Measurements from ENCODE around the gene IDH2.

IDH2 gene

DNA sequence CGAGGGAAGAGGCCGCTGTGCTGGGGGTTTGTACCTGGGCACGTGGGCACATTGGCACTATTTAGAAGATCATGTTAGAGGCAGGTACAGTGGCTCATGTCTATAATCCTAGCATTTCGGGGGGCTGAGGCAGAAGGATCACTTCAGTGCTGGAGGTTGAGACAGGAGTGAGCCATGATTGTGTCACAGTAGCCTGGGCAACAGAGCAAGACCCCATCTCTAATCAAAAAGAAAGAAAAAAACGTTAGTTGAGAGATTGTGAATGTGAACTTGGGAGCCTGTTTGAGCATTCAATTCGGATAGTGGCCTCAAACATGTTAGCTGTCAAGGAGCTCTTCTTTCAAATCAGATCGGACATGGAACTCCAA, 36.6 kb downstream of the IDH2 start:
- H3K9me3 ChIP-seq (ENCODE audit: control insufficient read depth, low read length) = no peaks in the 10 kb centered on the region
- no peaks in the 10 kb centered on the region for H3K36me3 ChIP-seq (ENCODE audit: control insufficient read depth, insufficient read depth, low read length)
- no peak overlapping the region for H3K4me3 ChIP-seq (ENCODE audit: low read length)
- H3K4me1 ChIP-seq (ENCODE audit: control insufficient read depth, insufficient read depth, low read length) = peaks cover 26% of the 10 kb centered on the region
- no peaks in the 10 kb centered on the region for H3K27me3 ChIP-seq (ENCODE audit: control insufficient read depth, insufficient read depth, low read length)
- no peak overlapping the region for H3K9ac ChIP-seq (ENCODE audit: low read length)

DNA sequence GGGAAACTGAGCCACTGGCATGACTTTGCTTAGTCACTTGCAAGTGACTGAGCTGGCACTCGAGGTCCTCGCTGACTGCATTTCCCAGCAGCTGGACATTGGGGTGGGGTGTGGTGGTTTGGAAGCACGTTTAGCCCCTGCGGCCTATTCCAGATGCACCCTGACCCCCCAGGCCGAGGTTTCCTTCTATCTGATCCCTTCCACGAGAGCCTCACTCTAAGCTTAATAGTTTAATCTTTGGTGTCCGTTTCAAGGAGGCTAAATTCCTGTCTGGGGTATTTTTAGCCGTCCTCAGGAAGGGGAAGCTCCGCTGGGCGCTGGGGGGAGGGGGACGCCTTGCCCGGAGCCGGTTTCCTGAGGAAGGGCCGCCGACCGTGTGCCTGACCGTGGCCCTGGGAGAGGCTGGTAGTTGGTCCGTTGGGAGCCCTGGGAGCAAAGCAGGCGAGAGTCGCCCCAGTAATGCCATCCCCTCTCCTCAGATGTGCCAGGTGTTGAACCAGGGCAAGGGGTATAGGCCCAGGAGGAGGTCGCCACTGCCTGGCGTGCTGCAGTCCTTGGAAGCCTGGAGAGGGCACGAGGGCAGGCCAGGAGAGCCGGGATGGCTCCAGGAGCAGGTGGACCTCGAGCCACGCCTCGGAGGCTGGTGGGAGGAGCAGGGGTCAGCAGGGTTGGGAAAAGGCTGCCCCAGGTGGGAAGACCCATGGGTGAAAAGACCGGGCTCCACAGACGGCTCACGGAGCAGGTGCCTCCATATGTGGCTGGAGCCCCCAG, 37.2 kb downstream of the IDH2 start:
- peaks cover 26% of the 10 kb centered on the region for H3K4me1 ChIP-seq (ENCODE audit: control insufficient read depth, insufficient read depth, low read length)
- H3K27me3 ChIP-seq (ENCODE audit: control insufficient read depth, insufficient read depth, low read length) = no peaks in the 10 kb centered on the region
- H3K9me3 ChIP-seq (ENCODE audit: control insufficient read depth, low read length) = no peaks in the 10 kb centered on the region
- H3K4me3 ChIP-seq (ENCODE audit: low read length) = no peak overlapping the region
- H3K9ac ChIP-seq (ENCODE audit: low read length) = no peak overlapping the region
- H3K36me3 ChIP-seq (ENCODE audit: control insufficient read depth, insufficient read depth, low read length) = no peaks in the 10 kb centered on the region

DNA sequence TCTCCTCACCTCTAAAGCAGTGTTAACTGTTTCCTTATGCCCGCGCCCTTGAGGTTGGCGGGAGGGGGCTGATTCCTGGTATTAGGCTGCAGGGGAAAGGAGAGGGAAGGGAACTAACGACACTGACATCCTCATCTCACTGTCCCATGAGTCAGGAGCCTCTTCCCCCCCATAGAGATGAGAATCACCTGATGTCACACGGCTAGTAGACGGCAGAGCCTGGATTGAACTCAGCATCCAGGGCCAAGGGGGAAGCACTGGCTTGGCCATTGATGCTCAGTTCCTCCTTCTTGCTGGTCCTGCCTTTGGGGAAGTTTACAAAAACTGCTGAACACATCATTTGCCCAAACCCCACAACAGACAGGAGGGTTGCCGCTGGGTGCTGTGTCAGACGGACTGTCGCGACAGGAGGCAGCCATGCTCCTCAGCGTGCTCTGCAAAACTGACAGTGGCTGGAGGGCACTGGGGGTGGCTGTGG, 38.5 kb downstream of the IDH2 start:
- Histone ChIP-seq H3K36me3 (ENCODE audit: control insufficient read depth, insufficient read depth, low read length) (no peaks in the 10 kb centered on the region), H3K27me3 (ENCODE audit: control insufficient read depth, insufficient read depth, low read length) (no peaks in the 10 kb centered on the region), H3K9me3 (ENCODE audit: control insufficient read depth, low read length) (no peaks in the 10 kb centered on the region), H3K4me1 (ENCODE audit: control insufficient read depth, insufficient read depth, low read length) (peaks cover 37% of the 10 kb centered on the region), H3K4me3 (ENCODE audit: low read length) (no peak overlapping the region), H3K9ac (ENCODE audit: low read length) (no peak overlapping the region)

DNA sequence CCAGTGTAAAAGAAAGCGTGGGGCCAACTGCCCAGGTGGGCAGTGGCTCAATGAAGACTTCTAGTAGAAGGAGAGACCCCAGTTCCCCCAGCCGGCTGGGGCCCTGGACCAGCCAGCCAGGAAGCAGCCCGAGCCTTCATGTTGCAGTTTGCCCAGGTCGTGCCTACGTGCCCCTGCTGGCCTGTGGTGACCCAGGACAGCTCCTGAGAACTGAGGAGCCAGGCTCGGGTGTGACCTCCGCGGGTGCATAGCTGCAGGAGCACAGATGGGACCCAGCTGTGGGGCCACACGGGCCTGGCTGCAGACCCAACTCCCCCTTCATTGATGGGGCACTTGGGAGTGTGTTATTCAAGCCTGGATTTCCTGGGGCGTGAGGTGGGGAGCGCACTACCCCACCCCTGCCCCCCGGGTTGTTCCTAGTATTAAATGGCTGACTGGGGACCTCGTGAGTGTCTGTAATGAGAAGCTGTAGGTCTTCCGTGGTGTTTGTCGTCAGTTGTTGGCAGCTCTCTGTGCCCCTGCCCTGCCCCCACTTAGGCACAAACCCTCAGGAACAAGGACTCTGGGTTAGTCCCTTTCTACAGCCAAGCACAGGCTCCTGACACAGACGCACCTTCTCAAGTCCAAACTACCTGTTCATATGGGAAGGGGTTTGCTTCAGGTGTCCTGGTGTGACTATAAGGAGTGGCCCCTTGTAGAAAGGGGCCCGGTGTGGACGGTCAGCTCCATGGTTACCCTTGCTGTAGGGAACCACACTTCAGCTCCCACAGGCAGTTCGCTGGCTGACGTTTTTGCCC, 39.1 kb downstream of the IDH2 start:
- Histone ChIP-seq H3K27me3 (ENCODE audit: control insufficient read depth, insufficient read depth, low read length) (no peaks in the 10 kb centered on the region), H3K9me3 (ENCODE audit: control insufficient read depth, low read length) (no peaks in the 10 kb centered on the region), H3K4me1 (ENCODE audit: control insufficient read depth, insufficient read depth, low read length) (peaks cover 39% of the 10 kb centered on the region), H3K9ac (ENCODE audit: low read length) (peak overlapping the region; percentile 77), H3K36me3 (ENCODE audit: control insufficient read depth, insufficient read depth, low read length) (no peaks in the 10 kb centered on the region), H3K4me3 (ENCODE audit: low read length) (no peak overlapping the region)

DNA sequence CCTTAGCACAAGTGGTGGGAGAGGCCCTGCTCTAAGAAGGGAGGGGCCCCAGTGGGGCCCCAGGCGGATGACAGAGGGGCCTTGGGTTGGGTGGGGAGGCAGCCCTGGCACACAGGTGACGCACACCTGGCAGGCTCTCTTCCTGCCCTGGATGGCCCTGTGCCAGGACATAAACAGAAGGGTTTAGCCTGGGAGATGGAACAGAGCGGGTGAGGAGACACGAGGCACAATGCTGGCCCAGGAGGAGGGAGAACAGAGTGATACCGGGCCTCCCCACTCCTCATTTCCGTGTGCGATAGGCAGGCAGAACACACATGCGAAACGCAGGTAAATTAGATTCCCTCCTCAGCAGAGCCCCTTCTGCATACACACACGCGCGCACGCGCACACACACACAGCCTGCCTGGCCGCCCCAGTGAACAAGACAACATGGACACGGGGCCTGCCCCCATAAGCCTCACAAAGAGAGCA, 39.8 kb downstream of the IDH2 start:
- H3K9me3 ChIP-seq (ENCODE audit: control insufficient read depth, low read length) = no peaks in the 10 kb centered on the region
- no peaks in the 10 kb centered on the region for H3K36me3 ChIP-seq (ENCODE audit: control insufficient read depth, insufficient read depth, low read length)
- peaks cover 39% of the 10 kb centered on the region for H3K4me1 ChIP-seq (ENCODE audit: control insufficient read depth, insufficient read depth, low read length)
- no peaks in the 10 kb centered on the region for H3K27me3 ChIP-seq (ENCODE audit: control insufficient read depth, insufficient read depth, low read length)
- peak overlapping the region; percentile 77 for H3K9ac ChIP-seq (ENCODE audit: low read length)
- H3K4me3 ChIP-seq (ENCODE audit: low read length) = no peak overlapping the region

DNA sequence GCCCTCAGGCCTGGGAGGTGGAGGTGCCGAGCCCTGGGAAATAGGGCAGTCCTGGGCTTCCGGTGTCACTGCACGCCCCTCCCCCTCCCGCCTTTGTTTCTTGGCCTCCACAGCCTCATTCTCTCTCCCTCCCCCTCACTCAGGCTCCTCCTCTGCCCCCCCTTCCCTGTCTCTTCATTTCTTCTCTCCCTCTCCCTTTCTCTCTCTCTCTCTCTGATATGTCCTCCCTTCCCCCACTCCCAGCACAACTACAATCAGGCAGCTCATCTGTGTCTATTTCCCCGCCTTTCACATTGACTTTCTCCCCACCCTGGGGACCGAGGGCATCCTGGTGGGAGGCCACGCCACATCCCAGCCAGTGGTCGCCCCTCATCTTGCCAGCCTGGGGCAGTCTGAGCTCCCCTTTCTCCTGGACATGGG, 40.2 kb downstream of the IDH2 start:
- Histone ChIP-seq H3K36me3 (ENCODE audit: control insufficient read depth, insufficient read depth, low read length) (no peaks in the 10 kb centered on the region), H3K9me3 (ENCODE audit: control insufficient read depth, low read length) (no peaks in the 10 kb centered on the region), H3K4me3 (ENCODE audit: low read length) (no peak overlapping the region), H3K9ac (ENCODE audit: low read length) (peak overlapping the region; percentile 77), H3K4me1 (ENCODE audit: control insufficient read depth, insufficient read depth, low read length) (peaks cover 39% of the 10 kb centered on the region), H3K27me3 (ENCODE audit: control insufficient read depth, insufficient read depth, low read length) (no peaks in the 10 kb centered on the region)

DNA sequence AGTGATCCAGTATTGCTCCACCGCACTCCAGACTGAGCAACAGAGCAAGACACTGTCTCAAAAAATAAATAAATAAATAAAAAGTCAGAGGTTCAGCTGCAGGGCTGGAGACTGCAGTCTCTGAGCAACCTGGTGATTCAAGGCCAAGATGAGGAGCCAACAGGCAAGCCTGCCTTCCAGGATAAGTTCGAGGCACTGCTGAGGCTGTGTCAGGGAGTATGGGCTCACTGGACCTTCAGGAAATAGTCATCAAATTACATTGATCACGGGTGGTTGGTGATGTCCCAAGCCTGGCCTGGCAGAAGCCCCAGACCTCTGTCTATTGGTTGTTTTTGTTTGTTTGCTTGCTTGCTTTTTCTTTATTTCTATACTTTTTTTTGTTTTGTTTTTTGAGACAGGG, 41.5 kb downstream of the IDH2 start:
- peaks cover 39% of the 10 kb centered on the region for H3K4me1 ChIP-seq (ENCODE audit: control insufficient read depth, insufficient read depth, low read length)
- no peaks in the 10 kb centered on the region for H3K9me3 ChIP-seq (ENCODE audit: control insufficient read depth, low read length)
- no peaks in the 10 kb centered on the region for H3K27me3 ChIP-seq (ENCODE audit: control insufficient read depth, insufficient read depth, low read length)
- no peak overlapping the region for H3K9ac ChIP-seq (ENCODE audit: low read length)
- H3K4me3 ChIP-seq (ENCODE audit: low read length) = no peak overlapping the region
- H3K36me3 ChIP-seq (ENCODE audit: control insufficient read depth, insufficient read depth, low read length) = no peaks in the 10 kb centered on the region

DNA sequence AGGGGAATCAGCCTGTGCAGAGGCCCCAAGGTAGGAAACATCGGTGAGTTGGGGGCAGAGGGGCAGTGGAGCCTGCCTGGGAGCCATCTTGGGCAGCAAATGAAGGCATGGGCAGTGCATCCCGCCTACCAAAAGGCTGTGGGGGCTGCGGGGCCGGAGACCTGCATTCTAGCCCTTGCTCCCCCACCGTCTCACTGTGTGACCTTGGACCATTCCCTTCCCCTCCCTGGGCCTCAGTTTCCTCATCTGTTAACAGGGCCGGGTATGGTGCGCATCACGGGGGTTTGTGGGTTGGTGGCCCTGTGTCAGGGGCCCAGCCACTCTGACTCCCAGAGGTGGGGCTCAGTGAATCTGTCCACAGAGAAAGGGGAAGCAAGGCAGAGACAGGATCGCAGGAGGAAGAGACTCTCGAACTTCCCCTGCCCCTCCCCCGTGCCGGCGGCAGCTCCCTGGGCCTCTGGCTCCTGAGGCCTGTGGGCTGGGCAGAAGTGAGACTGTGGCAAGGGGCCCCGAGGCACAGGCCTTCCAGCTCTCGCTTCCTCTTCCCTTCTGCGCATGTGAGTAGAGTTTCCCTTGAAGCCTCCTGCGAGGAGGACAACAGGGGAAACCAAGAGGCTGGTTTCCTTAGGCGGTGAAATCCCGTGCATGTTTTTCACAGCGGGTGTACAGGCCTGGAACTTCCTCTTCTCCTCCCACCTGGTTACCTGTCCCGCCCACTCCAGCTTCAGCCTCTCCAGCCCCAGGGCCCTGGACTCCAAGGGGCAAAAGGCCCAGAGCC, 42.9 kb downstream of the IDH2 start:
- Histone ChIP-seq H3K4me1 (ENCODE audit: control insufficient read depth, insufficient read depth, low read length) (peaks cover 44% of the 10 kb centered on the region), H3K9ac (ENCODE audit: low read length) (peak overlapping the region; percentile 51), H3K4me3 (ENCODE audit: low read length) (no peak overlapping the region)

DNA sequence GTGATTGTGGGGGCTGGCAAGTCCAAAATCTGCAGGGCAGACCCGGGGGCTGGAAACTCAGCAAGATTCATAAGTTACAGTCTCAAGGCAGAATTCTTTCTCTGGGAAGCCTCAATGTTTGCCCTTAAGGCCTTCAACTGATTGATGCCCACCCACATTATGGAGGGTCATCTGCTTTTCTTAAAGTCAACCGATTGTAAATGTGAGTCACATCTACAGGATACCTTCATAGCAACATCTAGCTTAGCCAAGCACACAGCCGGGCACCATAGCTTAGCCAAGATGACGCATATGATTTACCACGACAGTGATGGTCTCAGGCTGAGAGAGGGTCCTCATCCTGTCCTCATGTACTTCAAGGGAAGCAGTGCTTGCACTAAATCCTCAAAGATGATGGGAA, 43.5 kb downstream of the IDH2 start:
- Histone ChIP-seq H3K4me1 (ENCODE audit: control insufficient read depth, insufficient read depth, low read length) (peaks cover 49% of the 10 kb centered on the region), H3K27me3 (ENCODE audit: control insufficient read depth, insufficient read depth, low read length) (no peaks in the 10 kb centered on the region), H3K4me3 (ENCODE audit: low read length) (no peak overlapping the region), H3K9me3 (ENCODE audit: control insufficient read depth, low read length) (no peaks in the 10 kb centered on the region), H3K9ac (ENCODE audit: low read length) (no peak overlapping the region), H3K36me3 (ENCODE audit: control insufficient read depth, insufficient read depth, low read length) (no peaks in the 10 kb centered on the region)

More for the DNA sequence above, 42.9 kb downstream of the IDH2 start:
- H3K27me3 ChIP-seq (ENCODE audit: control insufficient read depth, insufficient read depth, low read length) = no peaks in the 10 kb centered on the region
- no peaks in the 10 kb centered on the region for H3K9me3 ChIP-seq (ENCODE audit: control insufficient read depth, low read length)
- H3K36me3 ChIP-seq (ENCODE audit: control insufficient read depth, insufficient read depth, low read length) = no peaks in the 10 kb centered on the region

DNA sequence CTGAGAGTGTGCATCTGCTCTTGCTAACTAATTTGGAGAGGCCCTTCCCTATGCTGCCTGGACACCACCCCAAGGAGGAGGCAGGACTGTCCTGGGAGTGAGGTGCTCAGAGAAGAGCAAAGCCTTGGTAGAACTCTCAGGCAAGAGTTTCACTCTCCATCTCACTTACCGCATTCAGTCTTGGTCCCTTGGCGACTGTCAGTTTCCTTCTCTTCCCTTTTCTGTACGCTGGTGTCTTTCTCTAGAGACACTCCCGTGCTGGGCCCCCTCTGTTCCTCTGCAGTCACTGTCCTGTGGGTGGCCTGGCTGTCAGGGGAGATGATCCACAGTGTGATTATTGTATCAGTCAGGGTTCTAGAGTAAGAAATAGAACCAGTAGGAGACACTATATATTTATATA, 44.0 kb downstream of the IDH2 start:
- no peaks in the 10 kb centered on the region for H3K36me3 ChIP-seq (ENCODE audit: control insufficient read depth, insufficient read depth, low read length)
- H3K9ac ChIP-seq (ENCODE audit: low read length) = no peak overlapping the region
- H3K9me3 ChIP-seq (ENCODE audit: control insufficient read depth, low read length) = no peaks in the 10 kb centered on the region
- H3K4me3 ChIP-seq (ENCODE audit: low read length) = no peak overlapping the region
- H3K4me1 ChIP-seq (ENCODE audit: control insufficient read depth, insufficient read depth, low read length) = peaks cover 45% of the 10 kb centered on the region
- H3K27me3 ChIP-seq (ENCODE audit: control insufficient read depth, insufficient read depth, low read length) = no peaks in the 10 kb centered on the region

DNA sequence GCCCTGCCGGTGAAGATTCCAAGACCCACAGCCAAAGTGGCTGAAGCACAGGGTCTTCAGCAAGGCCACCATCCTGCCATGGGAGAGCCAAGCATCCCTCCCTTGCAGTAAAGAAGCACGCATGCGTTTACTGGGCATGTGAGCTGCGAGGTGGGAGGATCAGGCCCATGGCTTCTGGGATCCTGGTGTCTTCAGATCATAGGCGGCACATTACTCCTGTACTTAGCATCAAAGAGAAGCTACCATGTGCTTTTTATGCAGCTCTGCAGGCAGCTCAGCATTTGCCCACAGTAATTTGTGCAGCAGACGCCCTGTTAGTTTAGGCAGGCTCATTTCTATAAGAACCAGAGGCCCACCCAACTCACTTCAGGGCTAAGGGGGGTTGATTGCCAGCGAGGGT, 45.7 kb downstream of the IDH2 start:
- Histone ChIP-seq H3K9me3 (ENCODE audit: control insufficient read depth, low read length) (no peaks in the 10 kb centered on the region), H3K9ac (ENCODE audit: low read length) (no peak overlapping the region), H3K36me3 (ENCODE audit: control insufficient read depth, insufficient read depth, low read length) (no peaks in the 10 kb centered on the region), H3K27me3 (ENCODE audit: control insufficient read depth, insufficient read depth, low read length) (no peaks in the 10 kb centered on the region), H3K4me1 (ENCODE audit: control insufficient read depth, insufficient read depth, low read length) (peaks cover 27% of the 10 kb centered on the region), H3K4me3 (ENCODE audit: low read length) (no peak overlapping the region)

DNA sequence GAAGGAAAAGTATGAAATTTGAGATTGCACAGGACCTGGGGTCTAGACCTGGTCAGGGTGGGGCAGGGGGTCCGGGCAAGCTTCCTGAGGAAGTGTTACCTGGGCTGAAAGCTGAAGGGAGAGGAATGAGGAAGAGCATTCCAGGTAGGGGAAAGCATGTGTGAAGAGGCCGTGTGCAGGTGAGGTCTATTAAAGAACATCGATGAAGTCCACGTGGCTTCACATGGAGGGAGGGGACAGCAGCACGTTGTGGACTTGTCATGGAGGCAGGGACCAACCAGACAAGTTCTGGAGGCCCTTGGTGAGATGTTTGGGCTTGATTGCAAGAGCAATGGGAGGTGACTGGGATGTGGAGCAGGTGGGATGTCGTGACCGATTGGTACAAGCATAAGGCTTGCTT, 47.1 kb downstream of the IDH2 start:
- Histone ChIP-seq H3K36me3 (ENCODE audit: control insufficient read depth, insufficient read depth, low read length) (no peaks in the 10 kb centered on the region), H3K4me1 (ENCODE audit: control insufficient read depth, insufficient read depth, low read length) (peaks cover 26% of the 10 kb centered on the region), H3K9ac (ENCODE audit: low read length) (no peak overlapping the region), H3K27me3 (ENCODE audit: control insufficient read depth, insufficient read depth, low read length) (no peaks in the 10 kb centered on the region), H3K9me3 (ENCODE audit: control insufficient read depth, low read length) (no peaks in the 10 kb centered on the region), H3K4me3 (ENCODE audit: low read length) (no peak overlapping the region)

Data from mucosa of stomach (tissue), 1 donor.